Measurements from ENCODE around the gene BGLAP.
A peak's percentile ranks its signal among the peaks of the same experiment; 100 is the strongest.
"Not testable (repeated sequence)": the region's sequence is repeated elsewhere in the genome, so short reads cannot be mapped to it uniquely, and the experiment has no call there.

BGLAP gene

DNA sequence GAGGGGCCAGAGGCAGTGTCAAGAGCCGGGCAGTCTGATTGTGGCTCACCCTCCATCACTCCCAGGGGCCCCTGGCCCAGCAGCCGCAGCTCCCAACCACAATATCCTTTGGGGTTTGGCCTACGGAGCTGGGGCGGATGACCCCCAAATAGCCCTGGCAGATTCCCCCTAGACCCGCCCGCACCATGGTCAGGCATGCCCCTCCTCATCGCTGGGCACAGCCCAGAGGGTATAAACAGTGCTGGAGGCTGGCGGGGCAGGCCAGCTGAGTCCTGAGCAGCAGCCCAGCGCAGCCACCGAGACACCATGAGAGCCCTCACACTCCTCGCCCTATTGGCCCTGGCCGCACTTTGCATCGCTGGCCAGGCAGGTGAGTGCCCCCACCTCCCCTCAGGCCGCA, at the start of gene BGLAP:
Gene BGLAP, plus strand, starts transcription at position 259 of the 400 bp plus-strand sequence. Its CDS starts 48 bp downstream, at position 307.
- no peak for DNase-seq

DNA sequence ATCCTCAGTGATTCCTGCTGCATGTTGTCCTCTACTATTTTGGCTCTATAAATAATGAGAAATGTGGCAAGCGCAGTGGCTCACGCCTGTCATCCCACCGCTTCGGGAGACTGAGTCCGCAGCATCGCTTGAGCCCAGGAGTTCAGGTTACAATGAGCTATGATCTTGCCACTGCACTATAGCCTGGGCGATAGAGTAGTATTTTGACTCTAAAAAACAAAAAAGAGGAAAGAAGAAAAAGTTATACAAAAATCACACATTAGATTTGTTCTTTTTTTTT, 48.8 kb upstream of the BGLAP start:
- no peak for DNase-seq

DNA sequence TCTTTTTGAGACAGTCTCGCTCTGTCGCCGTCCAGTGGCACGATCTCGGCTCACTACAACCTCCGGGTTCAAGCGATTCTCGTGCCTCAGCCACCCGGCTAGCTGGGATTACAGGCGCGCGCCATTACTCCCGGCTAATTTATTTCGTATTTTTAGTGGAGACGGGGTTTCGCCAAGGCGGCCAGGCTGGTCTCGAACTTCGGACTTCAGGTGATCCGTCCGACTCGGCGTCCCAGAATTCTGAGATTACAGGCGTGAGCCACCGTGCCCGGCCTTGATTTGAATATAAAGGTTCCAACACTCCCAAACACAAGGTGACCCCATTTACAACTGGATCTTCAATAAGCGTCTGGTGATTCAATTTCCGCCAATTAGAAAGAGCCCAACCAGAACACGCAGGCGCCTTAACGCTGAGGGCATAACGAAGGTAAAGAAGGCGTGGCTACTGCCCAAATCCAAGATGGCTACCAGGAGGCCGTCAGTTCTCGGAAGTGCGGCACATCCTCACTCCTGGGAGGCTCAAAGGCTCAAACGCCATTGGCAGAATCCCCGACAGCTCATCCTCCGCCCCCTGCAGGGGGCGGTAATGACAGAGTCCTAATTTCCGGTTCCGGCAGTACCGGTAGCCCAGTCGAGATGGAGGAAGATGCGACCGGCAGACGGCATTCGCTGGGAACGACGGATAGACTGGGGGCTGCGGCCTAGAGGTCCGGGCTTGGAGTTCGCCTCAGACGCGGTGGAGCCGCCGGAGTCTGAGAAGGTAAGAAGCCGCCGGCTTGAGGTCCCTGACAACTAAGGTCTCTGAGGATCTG, 48.3 kb upstream of the BGLAP start, which contains the start of gene SLC25A44:
Gene SLC25A44, plus strand, starts transcription at position 617 of the 812 bp plus-strand sequence. CDS start 5,744 bp downstream, outside the sequence.
- peak; percentile 98 to 99 for DNase-seq

DNA sequence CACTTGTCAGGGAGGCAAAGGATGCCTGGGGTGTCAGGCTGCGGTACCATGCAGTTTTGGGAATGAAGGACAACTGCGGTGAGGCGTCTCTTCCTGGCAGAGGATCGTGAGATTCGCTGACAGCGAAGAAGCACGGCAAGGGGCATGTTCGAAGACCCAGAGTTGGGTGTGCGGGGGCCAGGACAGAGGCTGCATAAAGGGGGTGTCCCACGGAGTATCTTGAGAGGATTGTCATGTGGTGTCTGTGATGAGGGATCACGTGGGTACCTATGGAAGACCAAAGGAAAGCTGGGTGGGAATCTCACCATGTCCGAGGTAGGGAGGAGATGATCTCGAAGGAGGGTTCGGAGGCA, 47.7 kb upstream of the BGLAP start:
- DNase-seq = peak in 1 of 2 donors; percentile 15

DNA sequence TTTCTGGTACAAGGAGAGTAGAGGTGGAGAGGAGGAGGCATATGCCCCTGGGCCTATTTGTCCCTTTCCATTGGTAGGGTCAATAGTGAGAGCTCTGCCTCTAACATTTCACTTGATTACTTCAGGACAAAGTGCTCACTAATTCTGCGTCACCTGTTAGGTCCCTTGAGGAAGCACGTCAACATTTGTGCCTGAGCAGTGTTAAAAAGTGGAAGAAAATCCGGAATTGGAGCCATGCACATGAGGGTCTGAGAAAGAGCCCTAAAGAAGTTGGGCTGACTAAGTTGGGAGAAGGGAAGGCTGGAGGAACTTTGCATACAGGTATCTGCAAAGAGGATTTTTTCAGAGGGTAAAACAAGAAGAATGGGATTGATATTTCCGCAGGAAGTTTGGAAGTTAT, 46.1 kb upstream of the BGLAP start:
- DNase-seq = no peak

DNA sequence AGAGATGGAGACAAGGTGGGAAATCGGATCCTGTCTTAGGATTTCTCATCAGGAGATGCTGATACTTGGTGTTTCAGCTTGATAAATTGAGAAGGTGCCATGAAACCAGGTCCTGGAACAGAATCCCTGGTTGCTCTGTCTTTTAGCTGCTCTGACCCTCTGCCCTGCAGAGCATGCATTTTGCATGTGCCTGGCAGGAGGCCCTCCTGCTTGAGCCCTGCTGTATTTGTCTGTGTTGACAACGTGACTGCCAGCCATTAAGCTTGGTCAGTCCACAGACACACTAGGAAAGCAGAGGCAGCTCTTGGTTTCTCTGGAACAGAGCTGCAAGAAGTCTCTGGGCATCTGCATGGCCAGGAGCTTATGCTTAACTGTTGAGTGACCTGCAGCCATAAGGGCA, 45.5 kb upstream of the BGLAP start:
- no peak for DNase-seq

DNA sequence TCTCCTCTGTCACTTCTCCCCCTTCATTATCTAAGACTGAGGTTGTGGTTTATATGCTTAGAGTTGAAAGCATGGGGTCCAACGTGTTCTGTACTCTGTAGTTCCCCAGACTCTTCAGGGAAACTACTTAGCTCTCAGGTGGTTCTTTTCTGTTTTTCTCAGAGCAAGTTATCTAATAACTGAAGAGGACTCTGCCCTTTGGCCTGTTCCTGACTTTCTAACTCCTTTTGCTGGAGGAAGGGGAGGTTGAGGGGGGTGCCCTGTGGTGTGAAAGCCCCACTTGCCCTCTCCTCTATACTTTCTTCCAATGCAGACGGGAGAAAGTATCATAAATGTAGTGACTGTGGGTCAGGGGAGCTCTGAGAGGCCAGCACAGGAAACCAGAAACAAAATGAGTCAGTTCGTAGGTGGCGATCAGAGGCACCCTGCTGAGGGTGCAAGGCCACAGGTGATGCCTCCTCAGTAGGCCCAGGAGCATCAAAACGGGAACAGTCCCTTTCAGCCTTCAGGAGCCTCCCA, 43.1 kb upstream of the BGLAP start:
- no peak for DNase-seq

DNA sequence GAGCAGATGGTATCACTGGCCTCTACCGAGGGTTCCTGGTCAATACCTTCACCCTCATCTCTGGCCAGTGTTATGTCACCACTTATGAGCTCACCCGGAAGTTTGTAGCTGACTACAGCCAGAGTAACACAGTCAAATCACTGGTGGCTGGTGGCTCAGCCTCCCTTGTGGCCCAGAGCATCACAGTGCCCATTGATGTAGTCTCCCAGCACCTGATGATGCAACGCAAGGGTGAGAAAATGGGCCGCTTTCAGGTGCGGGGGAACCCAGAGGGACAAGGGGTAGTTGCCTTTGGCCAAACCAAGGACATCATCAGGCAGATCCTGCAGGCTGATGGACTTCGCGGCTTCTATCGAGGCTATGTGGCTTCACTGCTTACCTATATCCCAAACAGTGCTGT, 41.9 kb upstream of the BGLAP start:
- DNase-seq = no peak

DNA sequence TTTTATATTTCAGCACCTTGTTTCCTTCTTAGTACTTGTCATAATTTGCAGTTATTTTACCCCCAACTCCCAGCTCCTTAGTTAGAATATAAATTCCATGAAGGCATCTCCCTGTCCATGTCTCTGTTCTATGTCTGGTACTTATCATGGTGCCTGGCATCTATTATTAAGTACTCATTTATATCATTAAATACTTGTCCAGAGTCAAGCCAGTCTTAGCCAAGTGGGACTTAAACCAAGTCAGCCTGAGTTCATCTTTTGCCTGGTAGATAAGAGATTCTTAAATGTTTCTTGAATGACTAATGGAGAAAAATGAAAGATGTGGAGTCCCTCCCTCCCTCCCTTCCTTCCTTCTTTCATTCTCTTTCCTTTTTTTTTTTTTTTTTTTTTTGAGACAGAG, 38.7 kb upstream of the BGLAP start:
- no peak for DNase-seq

DNA sequence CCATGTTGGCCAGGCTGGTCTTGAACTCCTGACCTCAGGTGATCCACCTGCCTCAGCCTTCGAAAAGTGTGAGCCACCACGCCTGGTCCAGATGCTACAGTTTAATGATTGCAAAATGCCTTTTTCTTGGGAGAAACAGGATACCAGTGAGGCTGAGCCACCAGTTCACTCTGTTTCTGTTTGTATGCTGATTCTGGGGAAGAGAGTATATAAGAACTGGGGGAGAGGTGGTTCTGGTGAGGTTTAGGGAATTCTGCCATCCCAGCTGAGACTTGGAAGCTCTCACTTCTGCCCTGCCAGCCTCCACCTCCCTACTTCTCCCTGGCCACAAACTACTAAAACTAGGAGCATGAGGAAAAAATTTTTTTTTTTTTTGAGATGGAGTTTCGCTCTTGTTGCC, 37.3 kb upstream of the BGLAP start:
- no peak for DNase-seq

DNA sequence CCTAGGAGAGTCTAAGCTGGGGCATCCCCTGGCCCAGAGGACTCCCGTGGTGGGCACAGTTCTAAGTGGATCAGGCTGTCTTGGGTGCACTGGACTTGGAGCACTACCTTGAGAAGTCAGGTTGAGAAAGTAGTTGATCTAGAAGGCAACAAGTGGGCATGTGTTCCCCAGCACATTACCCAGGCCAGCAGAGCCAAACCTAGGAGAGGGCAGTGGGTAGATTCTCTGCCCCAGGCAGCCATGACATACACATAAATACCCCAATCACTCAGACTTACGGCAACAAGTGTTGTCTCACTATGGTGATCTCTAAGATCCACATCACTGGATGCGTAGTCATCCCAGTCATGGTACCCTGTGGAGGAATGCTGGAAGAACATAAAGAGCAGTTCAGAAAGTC, 30.7 kb upstream of the BGLAP start:
- DNase-seq = no peak

DNA sequence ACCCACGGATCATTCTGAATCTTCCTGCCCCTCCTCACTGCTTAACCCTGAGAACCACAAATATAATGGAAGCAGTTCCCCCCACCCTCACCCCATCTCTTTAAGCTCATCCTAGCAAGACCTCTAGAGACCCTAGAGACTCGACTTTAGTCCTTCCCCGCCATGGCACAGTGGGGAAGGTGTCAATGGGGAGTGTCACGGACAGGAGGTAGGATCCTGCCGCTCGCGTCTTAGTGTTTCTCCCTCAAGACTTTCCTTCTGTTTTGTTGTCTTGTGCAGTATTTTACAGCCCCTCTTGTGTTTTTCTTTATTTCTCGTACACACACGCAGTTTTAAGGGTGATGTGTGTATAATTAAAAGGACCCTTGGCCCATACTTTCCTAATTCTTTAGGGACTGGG, 29.9 kb upstream of the BGLAP start:
- DNase-seq = no peak

DNA sequence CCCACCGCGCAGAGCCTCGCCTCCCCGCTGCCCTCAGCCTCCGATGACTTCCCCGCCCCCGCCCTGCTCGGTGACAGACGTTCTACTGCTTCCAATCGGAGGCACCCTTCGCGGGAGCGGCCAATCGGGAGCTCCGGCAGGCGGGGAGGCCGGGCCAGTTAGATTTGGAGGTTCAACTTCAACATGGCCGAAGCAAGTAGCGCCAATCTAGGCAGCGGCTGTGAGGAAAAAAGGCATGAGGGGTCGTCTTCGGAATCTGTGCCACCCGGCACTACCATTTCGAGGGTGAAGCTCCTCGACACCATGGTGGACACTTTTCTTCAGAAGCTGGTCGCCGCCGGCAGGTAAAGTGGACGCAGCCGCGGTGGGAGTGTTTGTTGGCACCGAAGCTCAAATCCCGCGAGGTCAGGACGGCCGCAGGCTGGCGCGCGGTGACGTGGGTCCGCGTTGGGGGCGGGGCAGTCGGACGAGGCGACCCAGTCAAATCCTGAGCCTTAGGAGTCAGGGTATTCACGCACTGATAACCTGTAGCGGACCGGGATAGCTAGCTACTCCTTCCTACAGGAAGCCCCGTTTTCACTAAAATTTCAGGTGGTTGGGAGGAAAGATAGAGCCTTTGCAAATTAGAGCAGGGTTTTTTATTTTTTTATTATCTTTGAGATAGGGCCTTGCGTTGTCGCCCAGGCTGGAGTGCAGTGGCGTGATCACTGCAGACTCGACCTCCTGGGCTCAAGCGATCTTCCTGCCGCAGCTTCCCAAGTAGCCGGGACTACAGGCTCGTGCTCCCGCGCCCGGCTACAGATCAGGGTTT, 28.9 kb upstream of the BGLAP start, which contains the start of gene PMF1:
Gene PMF1, plus strand, starts transcription at position 175 of the 811 bp plus-strand sequence. Its CDS starts 9 bp downstream, at position 184.
- DNase-seq = peak; percentile 95

DNA sequence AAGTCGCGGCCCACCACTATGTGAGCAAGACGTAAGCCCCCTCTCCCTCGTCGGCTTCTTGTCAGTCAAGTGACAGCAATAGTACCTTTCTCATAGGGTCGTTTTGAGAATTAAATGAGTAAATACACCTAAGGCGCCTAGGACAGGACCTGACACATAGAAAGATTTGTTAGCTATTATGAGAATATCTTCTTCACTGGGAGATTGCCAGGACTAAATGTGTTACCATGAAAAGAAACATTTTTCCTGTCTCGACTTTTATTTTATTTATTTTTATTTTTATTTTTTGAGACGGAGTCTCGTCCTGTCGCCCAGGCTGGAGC, 28.4 kb upstream of the BGLAP start:
- DNase-seq = no peak

DNA sequence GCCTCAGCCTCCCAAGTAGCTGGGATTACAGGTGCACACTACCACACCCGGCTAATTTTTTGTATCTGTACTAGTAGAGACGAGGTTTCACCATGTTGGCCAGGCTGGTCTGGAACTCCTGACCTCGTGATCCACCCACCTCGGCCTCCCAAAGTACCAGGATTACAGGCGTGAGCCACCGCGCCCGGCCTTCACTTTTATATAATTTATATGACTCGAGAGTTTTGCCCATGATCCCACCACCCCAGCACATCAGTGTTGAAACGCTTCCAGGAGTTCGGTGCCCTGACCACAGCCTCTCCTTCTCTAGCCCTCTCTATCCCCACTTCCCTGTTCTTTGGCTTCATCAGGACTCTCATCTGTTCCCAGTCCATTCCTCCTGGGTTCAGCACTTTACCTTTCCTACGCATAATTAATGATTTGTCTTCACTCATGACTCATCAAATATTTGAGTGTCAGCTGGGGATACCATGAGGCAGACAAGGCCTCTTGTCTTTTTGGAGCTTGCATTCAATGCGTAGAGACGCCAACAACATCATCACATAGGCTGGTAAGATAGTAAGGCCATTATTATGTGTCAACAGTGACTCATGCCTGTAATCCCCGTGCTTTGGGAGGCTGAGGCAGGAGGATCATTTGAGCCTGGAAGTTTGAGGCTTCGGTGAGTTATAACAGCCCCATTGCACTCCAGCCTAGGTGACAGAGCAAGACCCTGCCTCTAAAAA, 27.8 kb upstream of the BGLAP start:
- no peak for DNase-seq

DNA sequence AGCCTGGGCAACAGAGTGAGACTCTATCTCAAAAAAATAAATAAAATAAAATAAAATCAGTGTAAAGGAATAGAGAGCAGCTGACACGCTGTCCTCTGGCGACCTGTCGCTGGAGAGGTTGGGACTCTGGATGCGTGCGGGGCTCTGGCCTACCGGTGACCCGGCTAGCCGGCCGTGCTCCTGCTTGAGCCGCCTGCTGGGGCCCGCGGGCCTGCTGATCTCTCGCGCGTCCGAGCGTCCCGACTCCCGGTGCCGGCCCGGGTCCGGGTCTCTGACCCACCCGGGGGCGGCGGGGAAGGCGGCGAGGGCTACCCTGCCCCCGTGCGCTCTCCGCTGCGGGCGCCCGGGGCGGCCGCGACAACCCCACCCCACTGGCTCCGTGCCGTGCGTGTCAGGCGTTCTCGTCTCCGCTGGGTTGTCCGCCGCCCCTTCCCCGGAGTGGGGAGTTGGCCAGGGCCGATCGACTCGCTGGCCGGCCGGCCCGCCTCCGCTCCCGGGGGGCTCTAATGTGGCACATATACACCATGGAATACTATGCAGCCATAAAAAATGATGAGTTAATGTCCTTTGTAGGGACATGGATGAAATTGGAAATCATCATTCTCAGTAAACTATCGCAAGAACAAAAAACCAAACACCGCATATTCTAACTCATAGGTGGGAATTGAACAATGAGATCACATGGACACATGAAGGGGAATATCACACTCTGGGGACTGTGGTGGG, 25.5 kb upstream of the BGLAP start:
- not testable (repeated sequence) for DNase-seq

DNA sequence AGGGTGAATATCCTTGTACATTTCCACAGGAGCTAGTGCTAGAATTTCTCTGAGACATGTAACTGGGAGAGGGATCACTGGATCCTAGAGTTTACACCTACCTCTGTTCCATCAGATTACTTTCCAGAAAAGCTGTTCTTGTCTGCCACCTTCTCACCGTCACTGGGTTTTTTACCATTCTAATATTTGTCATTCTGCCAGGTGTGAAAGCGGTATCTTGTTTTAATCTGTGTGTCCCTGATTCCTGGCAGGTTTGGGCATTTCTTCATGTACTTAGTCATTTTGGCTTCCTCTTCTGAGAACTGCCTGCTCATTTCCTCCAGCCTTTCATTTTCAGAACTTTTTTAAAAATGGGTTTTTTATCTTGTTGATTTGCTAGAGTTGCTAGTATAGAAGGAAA, 24.1 kb upstream of the BGLAP start:
- peak in 1 of 2 donors; percentile 48 for DNase-seq

DNA sequence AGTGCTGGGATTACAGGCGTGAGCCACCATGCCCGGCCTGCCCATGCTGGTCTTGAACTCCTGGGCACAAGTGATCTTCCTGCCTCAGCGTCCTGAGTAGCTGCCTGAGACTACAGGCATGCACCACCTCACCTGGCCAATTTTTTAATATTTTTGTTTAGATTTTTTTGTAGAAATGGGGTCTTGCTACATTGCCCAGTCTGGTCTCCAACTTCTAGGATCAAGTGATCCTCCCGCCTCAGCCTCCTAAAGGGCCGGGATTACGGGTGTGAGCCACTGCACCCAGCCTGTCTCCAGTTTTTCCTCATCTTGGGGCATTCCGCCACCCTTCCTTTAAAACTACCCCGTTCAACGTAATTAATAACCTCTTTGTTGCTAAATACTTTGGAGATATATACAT, 21.8 kb upstream of the BGLAP start:
- no peak for DNase-seq

DNA sequence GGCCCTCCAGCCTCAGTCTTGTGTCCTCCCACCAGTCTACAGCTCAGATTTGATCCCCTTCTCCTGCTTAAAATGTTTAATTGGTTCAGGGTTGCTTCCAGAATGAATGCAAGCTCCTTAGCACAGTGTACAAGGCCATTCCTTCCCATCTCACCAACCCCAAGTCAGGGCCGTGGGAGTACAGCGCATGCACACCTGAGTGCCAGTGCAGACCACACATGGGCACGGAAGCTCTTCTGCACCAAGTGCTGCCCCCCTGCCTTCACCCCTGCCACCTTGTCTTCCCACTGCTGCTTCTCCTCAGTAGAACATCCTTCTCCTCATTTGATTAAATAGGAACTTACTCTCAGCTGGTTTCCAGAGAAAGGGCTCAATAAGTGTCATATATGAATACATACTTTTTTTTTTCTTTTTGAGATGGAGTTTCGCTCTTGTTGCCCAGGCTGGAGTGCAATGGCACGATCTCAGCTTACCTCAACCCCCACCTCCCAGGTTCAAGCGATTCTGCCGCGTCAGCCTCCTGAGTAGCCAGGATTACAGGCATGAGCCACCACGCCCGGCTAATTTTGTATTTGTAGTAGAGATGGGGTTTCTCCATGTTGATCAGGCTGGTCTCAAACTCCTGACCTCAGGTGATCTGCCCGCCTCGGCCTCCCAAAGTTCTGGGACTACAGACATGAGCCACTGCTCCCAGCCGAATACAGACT, 19.8 kb upstream of the BGLAP start:
- DNase-seq = no peak

DNA sequence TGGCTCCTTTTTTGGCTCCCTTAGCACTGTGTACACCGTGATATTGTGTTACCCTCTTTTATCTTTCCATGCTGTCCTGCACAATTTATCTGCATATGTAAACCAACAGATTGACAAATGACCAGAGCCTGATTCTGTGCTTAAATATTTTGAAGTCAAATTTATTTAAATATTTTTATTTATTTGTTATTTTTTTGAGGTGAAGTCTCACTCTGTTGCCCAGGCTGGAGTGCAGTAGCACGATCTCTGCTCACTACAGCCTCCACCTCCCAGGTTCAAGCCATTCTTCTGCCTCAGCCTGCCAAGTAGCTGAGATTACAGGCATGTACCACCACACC, 16.3 kb upstream of the BGLAP start:
- no peak for DNase-seq

DNA sequence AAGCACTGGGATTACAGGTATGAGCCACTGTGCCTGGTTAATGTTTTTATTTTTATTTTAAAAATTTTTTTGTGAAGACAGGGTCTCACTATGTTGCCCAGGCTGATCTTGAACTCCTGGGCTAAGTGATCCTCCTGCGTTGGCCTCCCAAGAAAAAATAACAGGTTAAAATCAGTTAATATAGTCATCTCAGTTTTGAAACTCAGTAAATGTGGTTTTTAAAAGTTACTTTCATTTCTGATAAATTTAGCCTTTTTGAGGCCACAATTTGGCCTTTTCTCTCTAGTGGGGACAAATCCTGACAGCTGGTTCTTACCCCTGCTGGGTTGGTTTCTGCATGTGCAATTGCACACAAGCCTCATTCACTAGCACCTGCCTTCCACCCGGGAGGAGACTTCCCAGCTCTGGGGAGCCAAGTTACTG, 15.9 kb upstream of the BGLAP start:
- DNase-seq = no peak

DNA sequence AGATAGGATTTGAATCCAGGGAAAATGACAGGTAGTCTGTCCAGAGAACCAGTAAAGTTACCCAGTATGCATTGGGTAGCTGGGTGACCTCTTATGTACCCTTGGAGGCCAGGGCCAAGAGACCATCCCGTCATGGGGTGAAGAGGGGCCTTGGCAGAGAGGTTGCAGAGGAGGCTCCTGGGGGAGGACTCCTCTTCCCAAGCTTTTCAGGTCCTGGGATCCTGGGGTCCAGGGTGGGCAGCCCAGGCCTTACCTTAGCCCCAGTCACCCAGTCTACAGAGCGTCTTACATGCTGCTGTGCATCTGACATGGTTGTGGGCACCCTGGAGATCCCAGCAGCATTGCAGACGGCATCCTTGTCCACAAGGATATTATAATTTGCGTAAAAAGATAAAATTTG, 15.2 kb upstream of the BGLAP start:
- no peak for DNase-seq
